H9 (cell line): ENCODE data around the gene GFPT1. TPM values are rescaled to one million over a fixed set of nuclear protein-coding genes. Genes with fewer than 3 reads are reported as not detected.
"Not testable (repeated sequence)": the region's sequence is repeated elsewhere in the genome, so short reads cannot be mapped to it uniquely, and the experiment has no call there.

Experiments
- DNase-seq: peaks from one replicate; pipeline ENCODE4 v3.0.0-alpha.2; 2017
- H2AFZ ChIP-seq: one replicate; pipeline ENCODE4 v1.6.1; 2013; ENCODE audit warnings: mild to moderate bottlenecking, low read length, control low read depth, moderate library complexity
- H2AK5ac ChIP-seq: 2 replicates; pipeline ENCODE4 v1.6.1; 2013; ENCODE audit warnings: low read length, control low read depth, mixed read lengths; ENCODE audit not compliant: insufficient read length
- H2BK120ac ChIP-seq: one replicate; pipeline ENCODE4 v1.6.1; 2013; ENCODE audit warnings: low read depth, mild to moderate bottlenecking, low read length, control low read depth, inconsistent platforms; ENCODE audit not compliant: poor library complexity, severe bottlenecking
- H2BK12ac ChIP-seq: 2 replicates; pipeline ENCODE4 v1.6.1; 2013; ENCODE audit warnings: low read length, control low read depth, mixed read lengths, low read depth; ENCODE audit not compliant: insufficient read length
- H2BK15ac ChIP-seq: 2 replicates; pipeline ENCODE4 v1.6.1; 2013; ENCODE audit warnings: low read depth, low read length, control low read depth
- H2BK20ac ChIP-seq: one replicate; pipeline ENCODE4 v1.6.1; 2013; ENCODE audit warnings: low read depth, mild to moderate bottlenecking, low read length, control low read depth, inconsistent platforms; ENCODE audit not compliant: poor library complexity, severe bottlenecking
- H2BK5ac ChIP-seq: 2 replicates; pipeline ENCODE4 v1.6.1; 2013; ENCODE audit warnings: low read length, control low read depth, mixed read lengths; ENCODE audit not compliant: insufficient read length
- H3K14ac ChIP-seq: 2 replicates; pipeline ENCODE4 v1.6.1; 2013; ENCODE audit warnings: low read length, control low read depth; ENCODE audit not compliant: insufficient read depth
- H3K18ac ChIP-seq: 2 replicates; pipeline ENCODE4 v1.6.1; 2013; ENCODE audit warnings: low read depth, mild to moderate bottlenecking, mixed read lengths, low read length, control low read depth; ENCODE audit not compliant: insufficient read length
- H3K23ac ChIP-seq: 2 replicates; pipeline ENCODE4 v1.6.1; 2013; ENCODE audit warnings: low read length, control low read depth, mixed read lengths, low read depth; ENCODE audit not compliant: insufficient read length
- H3K23me2 ChIP-seq: 2 replicates; pipeline ENCODE4 v1.6.1; 2013; ENCODE audit warnings: low read depth, mild to moderate bottlenecking, mixed read lengths, low read length, control low read depth; ENCODE audit not compliant: insufficient read length, poor library complexity, severe bottlenecking
- H3K27ac ChIP-seq: 2 replicates; pipeline ENCODE4 v1.5.1; 2013; ENCODE audit warnings: low read length, control low read depth, mixed read lengths, low read depth; ENCODE audit not compliant: insufficient read length
- H3K27me3 ChIP-seq: 2 replicates; pipeline ENCODE4 v1.6.1; 2013; ENCODE audit warnings: low read length, control low read depth, inconsistent platforms; ENCODE audit not compliant: insufficient read depth
- H3K4ac ChIP-seq: 2 replicates; pipeline ENCODE4 v1.6.1; 2013; ENCODE audit warnings: low read depth, mild to moderate bottlenecking, control low read depth, inconsistent platforms, low read length, moderate library complexity
- H3K4me1 ChIP-seq: 2 replicates; pipeline ENCODE4 v1.6.1; 2013; ENCODE audit warnings: low read length, control low read depth, inconsistent platforms; ENCODE audit not compliant: insufficient read depth
- H3K4me2 ChIP-seq: 2 replicates; pipeline ENCODE4 v1.6.1; 2013; ENCODE audit warnings: low read length, control low read depth, mixed read lengths; ENCODE audit not compliant: insufficient read length, insufficient read depth
- H3K56ac ChIP-seq: 2 replicates; pipeline ENCODE4 v1.6.1; 2013; ENCODE audit warnings: low read depth, mild to moderate bottlenecking, mixed read lengths, low read length, control low read depth; ENCODE audit not compliant: insufficient read length
- H3K79me1 ChIP-seq: 2 replicates; pipeline ENCODE4 v1.6.1; 2013; ENCODE audit warnings: low read depth, mild to moderate bottlenecking, moderate library complexity, low read length, control low read depth, inconsistent platforms; ENCODE audit not compliant: insufficient read depth, poor library complexity, severe bottlenecking
- H3K79me2 ChIP-seq: 2 replicates; pipeline ENCODE4 v1.6.1; 2013; ENCODE audit warnings: low read length, control low read depth, inconsistent platforms; ENCODE audit not compliant: insufficient read depth
- H3K9ac ChIP-seq: 2 replicates; pipeline ENCODE4 v1.6.1; 2013; ENCODE audit warnings: low read length, control low read depth, mixed read lengths; ENCODE audit not compliant: insufficient read length; ENCODE audit errors: extremely low read depth
- H3K9me3 ChIP-seq: one replicate; pipeline ENCODE4 v1.6.1; 2013; ENCODE audit warnings: low read depth, low read length, inconsistent platforms; ENCODE audit not compliant: control insufficient read depth
- H3T11ph ChIP-seq: one replicate; pipeline ENCODE4 v1.6.1; 2013; ENCODE audit warnings: mild to moderate bottlenecking, low read length, control low read depth, inconsistent platforms
- H4K20me1 ChIP-seq: one replicate; pipeline ENCODE4 v1.6.1; 2013; ENCODE audit not compliant: control insufficient read depth, insufficient read length, insufficient read depth
- H4K5ac ChIP-seq: 2 replicates; pipeline ENCODE4 v1.6.1; 2013; ENCODE audit warnings: low read depth, mild to moderate bottlenecking, mixed read lengths, low read length, control low read depth; ENCODE audit not compliant: insufficient read length
- H4K8ac ChIP-seq: replicated peaks from 2 replicates; pipeline ENCODE4 v1.6.1; 2013; ENCODE audit warnings: low read length, control low read depth, mixed read lengths, low read depth; ENCODE audit not compliant: insufficient read length
- H4K91ac ChIP-seq: 2 replicates; pipeline ENCODE4 v1.6.1; 2013; ENCODE audit warnings: low read depth, mild to moderate bottlenecking, moderate library complexity, mixed read lengths, low read length, control low read depth; ENCODE audit not compliant: insufficient read length
- H3K27ac Mint-ChIP-seq, 3 experiments: 2 replicates in 2 of 3; 3 replicates in 1 of 3; pipeline ENCODE4 v1.8.0; 2020 to 2021; ENCODE audit warnings: mixed read lengths in 3 of 3, mild to moderate bottlenecking in 1 of 3, moderate library complexity in 1 of 3
- H3K27me3 Mint-ChIP-seq: 2 replicates; pipeline ENCODE4 v1.8.0; 2021; ENCODE audit warnings: low read depth, mild to moderate bottlenecking, moderate library complexity, mixed read lengths
- H3K36me3 Mint-ChIP-seq, 3 experiments: 2 replicates in 2 of 3; 3 replicates in 1 of 3; pipeline ENCODE4 v1.8.0; 2020 to 2021; ENCODE audit warnings: low read depth in 3 of 3, mixed read lengths in 3 of 3; ENCODE audit not compliant: insufficient read depth in 1 of 3
- H3K4me1 Mint-ChIP-seq, 2 experiments: 2 replicates each; pipeline ENCODE4 v1.8.0; 2020; ENCODE audit warnings: mixed read lengths in 2 of 2
- H3K4me3 Mint-ChIP-seq, 2 experiments: 2 replicates in 1 of 2; 3 replicates in 1 of 2; pipeline ENCODE4 v1.8.0; 2020 to 2021; ENCODE audit warnings: mild to moderate bottlenecking in 2 of 2, mixed read lengths in 2 of 2, moderate library complexity in 1 of 2
- H3K9me3 Mint-ChIP-seq, 2 experiments: 2 replicates in 1 of 2; 3 replicates in 1 of 2; pipeline ENCODE4 v1.8.0; 2020; ENCODE audit warnings: mild to moderate bottlenecking in 2 of 2, mixed read lengths in 2 of 2, moderate library complexity in 1 of 2
- CTCF ChIP-seq: fragments of 200-600 bp; sonication (generic); conservative IDR thresholded peaks from 3 replicates; pipeline ENCODE4 v1.8.0; 2021; ENCODE audit warnings: antibody characterized with exemption, mild to moderate bottlenecking
- WGBS: extraction: QIAGEN DNeasy Blood & Tissue Kit; methylation state at CpG from one replicate; pipeline ENCODE4 v1.1.7; 2013; ENCODE audit warnings: missing lambda C conversion rate, low lambda C conversion rate, mixed read lengths; ENCODE audit not compliant: insufficient read length; ENCODE audit errors: extremely low coverage; 5-methylcytosine and 5-hydroxymethylcytosine counted together
- total RNA-seq: library from RNA; stranded (reverse); gene quantifications from 2 replicates; pipeline ENCODE4 v1.2.1, GENCODE V29; 2021

Gene GFPT1
- total RNA-seq, 1 experiment from 2014 or later: 84.4 TPM

GRCh38 chr2:69422198-69422597, 35.2 kb upstream of the GFPT1 start:
- H3K27me3 ChIP-seq: no peaks in the 10 kb centered on the region
- no peaks in the 10 kb centered on the region for H3K9me3 Mint-ChIP-seq

GRCh38 chr2:69419111-69419510, 32.1 kb upstream of the GFPT1 start:
- H2AK5ac ChIP-seq, H4K8ac ChIP-seq, H3K18ac ChIP-seq, H3K4me1 Mint-ChIP-seq, H3K56ac ChIP-seq, H3K4me3 Mint-ChIP-seq, H3K23ac ChIP-seq, H3K9me3 ChIP-seq, H2BK12ac ChIP-seq, H3K27ac Mint-ChIP-seq, DNase-seq, H3K79me1 ChIP-seq, H4K20me1 ChIP-seq, H2BK15ac ChIP-seq, H3K23me2 ChIP-seq, H2BK5ac ChIP-seq, H3K27ac ChIP-seq, H3K4ac ChIP-seq, H2AFZ ChIP-seq, H3T11ph ChIP-seq, H3K79me2 ChIP-seq, H3K4me2 ChIP-seq, H4K91ac ChIP-seq, H3K9me3 Mint-ChIP-seq, H3K9ac ChIP-seq, H3K14ac ChIP-seq, H2BK20ac ChIP-seq, H3K4me1 ChIP-seq, H3K27me3 ChIP-seq, H3K27me3 Mint-ChIP-seq, H4K5ac ChIP-seq, H2BK120ac ChIP-seq: not testable (repeated sequence)
- WGBS: no CpG with 5 or more reads among the region's 7 CpGs
- peaks cover 5 to 55% (median 44%) of the 10 kb centered on the region in 3 experiments; a peak in 5 of 7 replicates for H3K36me3 Mint-ChIP-seq

More at GRCh38 chr2:69422198-69422597, 35.2 kb upstream of the GFPT1 start:
- H3K79me1 ChIP-seq: no peaks in the 10 kb centered on the region
- no peaks in the 10 kb centered on the region for H3K27me3 Mint-ChIP-seq
- DNase-seq: no peak
- no peak overlapping the region for H2BK120ac ChIP-seq
- H2BK15ac ChIP-seq: no peak overlapping the region
- H2BK20ac ChIP-seq: no peak overlapping the region
- H3K27ac ChIP-seq: no peak overlapping the region
- no peak overlapping the region for H3K27ac Mint-ChIP-seq
- H4K91ac ChIP-seq: no peak overlapping the region
- no peaks in the 10 kb centered on the region for H3K9me3 ChIP-seq
- no peak overlapping the region for H2BK12ac ChIP-seq
- H4K8ac ChIP-seq: no peak overlapping the region
- no peak overlapping the region for H3K4ac ChIP-seq
- no peak overlapping the region for H3K18ac ChIP-seq
- H3K79me2 ChIP-seq: no peaks in the 10 kb centered on the region
- no peak for TF ChIP-seq CTCF
- H3K56ac ChIP-seq: no peak overlapping the region
- no peak overlapping the region for H3K14ac ChIP-seq
- peaks cover 5 to 47% (median 39%) of the 10 kb centered on the region in 3 experiments; a peak in 5 of 7 replicates for H3K36me3 Mint-ChIP-seq
- H2AFZ ChIP-seq: no peak overlapping the region
- no peak overlapping the region for H3K23ac ChIP-seq
- H3K4me2 ChIP-seq: no peak overlapping the region
- no peak overlapping the region for H2BK5ac ChIP-seq
- H3T11ph ChIP-seq: no peak overlapping the region
- H3K4me3 Mint-ChIP-seq: no peak overlapping the region
- H3K4me1 Mint-ChIP-seq: no peaks in the 10 kb centered on the region
- H3K4me1 ChIP-seq: no peaks in the 10 kb centered on the region
- no peak overlapping the region for H3K9ac ChIP-seq
- no peak overlapping the region for H4K5ac ChIP-seq
- no peak overlapping the region for H2AK5ac ChIP-seq
- no peaks in the 10 kb centered on the region for H4K20me1 ChIP-seq
- no peaks in the 10 kb centered on the region for H3K23me2 ChIP-seq
